Mammary epithelial cell (primary cell): ENCODE results near the gene KAZN.

Experiments
- CTCF ChIP-seq, 2 donors: IDR thresholded peaks in 1 of 2; conservative IDR thresholded peaks in 1 of 2; 2 replicates each; pipeline ENCODE4 v1.5.1; 2011 to 2012; ENCODE audit warnings: inconsistent platforms in 2 of 2, low read length in 2 of 2, mild to moderate bottlenecking in 2 of 2, control low read depth in 1 of 2, low read depth in 1 of 2; ENCODE audit not compliant: insufficient read depth in 1 of 2; ENCODE audit errors: extremely low read depth in 1 of 2
- EZH2 ChIP-seq: IDR thresholded peaks from 2 replicates; pipeline ENCODE4 v1.6.1; 2012; ENCODE audit warnings: low read length, inconsistent platforms, borderline replicate concordance

GRCh38 chr1:14599183-14599791, 802 bp downstream of the KAZN start:
- TF ChIP-seq CTCF (conservative IDR thresholded peaks at IDR 0.05 in 1 of 2, IDR thresholded peaks at IDR 0.05 in 1 of 2; ENCODE audit: extremely low read depth in 1 of 2, insufficient read depth in 1 of 2, low read depth in 1 of 2, low read length in 2 of 2), result no peak
- peak; percentile 67 for TF ChIP-seq EZH2
